GM12878 (cell line): ENCODE measurements around the gene NHLRC4. TPM values are rescaled to one million over a fixed set of nuclear protein-coding genes. Genes with fewer than 3 reads are reported as not detected.

Source experiments
- ATAC-seq: fragments of 200-7000 bp; cut with Tn5 transposase; 3 replicates; pipeline ENCODE4 v1.9.1; 2020; ENCODE audit warnings: mild to moderate bottlenecking, moderate library complexity
- BruUV-seq: library from RNA; stranded (reverse); fragments of 400-500 nt; replicated peaks from 2 replicates; lab custom pipeline; 2021; lab: Mats Ljungman, UMichigan
- CTCF ChIA-PET: fragments of 300-600 bp; sonication (Branson Sonifier 250); formaldehyde crosslinking; extraction: SDS; loops from one replicate; lab custom pipeline; 2021; ENCODE audit warnings: inconsistent platforms; lab: Yijun Ruan, JAX
- POLR2A ChIA-PET: fragments of 350-600 bp; formaldehyde crosslinking; extraction: SDS; loops from one replicate; lab custom pipeline; 2021; ENCODE audit warnings: inconsistent platforms; lab: Charles Lee
- RAD21 ChIA-PET: fragments of 300-600 bp; sonication (Branson Sonifier 250); formaldehyde crosslinking; loops from one replicate; lab custom pipeline; 2023; ENCODE audit warnings: antibody characterized with exemption; ENCODE audit not compliant: unreplicated experiment; lab: Charles Lee
- SMC1A ChIA-PET: fragments of 300-600 bp; sonication (Branson Sonifier 250); formaldehyde crosslinking; loops from one replicate; lab custom pipeline; 2023; ENCODE audit not compliant: unreplicated experiment, uncharacterized antibody; lab: Charles Lee
- DNase-seq: peaks from one replicate; pipeline ENCODE4 v3.0.0-alpha.2; 2011; ENCODE audit warnings: low read depth, low spot score
- FAIRE-seq: peaks from 3 replicates; lab custom pipeline; 2011; peaks lifted over from hg19 to GRCh38; lab: Jason Lieb, UNC
- H2AFZ ChIP-seq: 2 replicates; pipeline ENCODE4 v1.6.0; 2011; ENCODE audit warnings: low read depth, low read length, control low read depth; ENCODE audit not compliant: control insufficient read depth
- H3K27ac ChIP-seq: 2 replicates; pipeline ENCODE4 v1.5.1; 2011; ENCODE audit warnings: control low read depth; ENCODE audit not compliant: control insufficient read depth, insufficient read depth
- H3K27me3 ChIP-seq, 2 experiments: replicated peaks in 1 of 2; 2 replicates each; pipeline versions ENCODE4 v1.6.0 to v1.6.1; 2011; ENCODE audit warnings: low read length in 1 of 2; ENCODE audit not compliant: control insufficient read depth in 2 of 2, insufficient read depth in 2 of 2
- H3K36me3 ChIP-seq, 2 experiments: 2 replicates each; pipeline ENCODE4 v1.5.1; 2011; ENCODE audit warnings: low read length in 1 of 2; ENCODE audit not compliant: control insufficient read depth in 2 of 2, insufficient read depth in 2 of 2
- H3K4me1 ChIP-seq: 2 replicates; pipeline ENCODE4 v1.6.1; 2011; ENCODE audit warnings: mild to moderate bottlenecking, low read length, moderate library complexity, mixed read lengths; ENCODE audit not compliant: control insufficient read depth, insufficient read depth
- H3K4me2 ChIP-seq: 2 replicates; pipeline ENCODE4 v1.6.0; 2011; ENCODE audit warnings: control low read depth; ENCODE audit not compliant: control insufficient read depth, insufficient read depth
- H3K4me3 ChIP-seq: fragments of 200-600 bp; sonication (generic); 2 replicates; pipeline ENCODE4 v1.5.1; 2016
- H3K79me2 ChIP-seq: 2 replicates; pipeline ENCODE4 v1.6.0; 2011; ENCODE audit warnings: low read length; ENCODE audit not compliant: control insufficient read depth, insufficient read depth
- H3K9ac ChIP-seq: 2 replicates; pipeline ENCODE4 v1.8.0; 2011; ENCODE audit warnings: low read length, control low read depth, mixed read lengths; ENCODE audit not compliant: control insufficient read depth, insufficient read depth
- H3K9me3 ChIP-seq: replicated peaks from 3 replicates; pipeline ENCODE4 v1.5.1; 2011; ENCODE audit warnings: mild to moderate bottlenecking, low read length; ENCODE audit not compliant: control insufficient read depth, insufficient read depth
- H4K20me1 ChIP-seq: 2 replicates; pipeline ENCODE4 v1.6.0; 2011; ENCODE audit not compliant: control insufficient read depth, insufficient read depth
- E2F4 ChIP-seq: IDR thresholded peaks from 2 replicates; pipeline ENCODE4 v1.6.1; 2012; ENCODE audit warnings: low read depth, low read length, improper control_type of control experiment
- EZH2 ChIP-seq: IDR thresholded peaks from 2 replicates; pipeline ENCODE4 v1.6.1; 2012; ENCODE audit warnings: low read depth, mild to moderate bottlenecking, control low read depth, inconsistent platforms, low read length, borderline replicate concordance; ENCODE audit not compliant: control insufficient read depth
- FOXM1 ChIP-seq: IDR thresholded peaks from 2 replicates; pipeline ENCODE4 v1.6.1; 2012; ENCODE audit warnings: low read depth, mild to moderate bottlenecking, inconsistent platforms, low read length, moderate library complexity
- GATAD2B ChIP-seq: fragments of 450-650 bp; conservative IDR thresholded peaks from 2 replicates; pipeline ENCODE4 v1.6.1; 2017; ENCODE audit warnings: low read depth, mild to moderate bottlenecking, moderate library complexity
- HCFC1 ChIP-seq: fragments of 150-350 bp; IDR thresholded peaks from 2 replicates; pipeline ENCODE4 v1.6.1; 2014; ENCODE audit warnings: low read length
- MEF2B ChIP-seq: fragments of 450-650 bp; IDR thresholded peaks from 2 replicates; pipeline ENCODE4 v1.6.1; 2018; ENCODE audit warnings: mild to moderate bottlenecking, moderate library complexity; ENCODE audit not compliant: partially characterized antibody, poor library complexity, severe bottlenecking
- PAX5 ChIP-seq: IDR thresholded peaks from 2 replicates; pipeline ENCODE4 v1.6.1; 2011; ENCODE audit warnings: low read depth, low read length, borderline replicate concordance
- PML ChIP-seq: IDR thresholded peaks from 2 replicates; pipeline ENCODE4 v1.6.1; 2012; ENCODE audit warnings: low read length, inconsistent platforms
- RAD51 ChIP-seq: fragments of 450-650 bp; IDR thresholded peaks from 2 replicates; pipeline ENCODE4 v1.6.1; 2016; ENCODE audit warnings: moderate library complexity, mild to moderate bottlenecking, inconsistent platforms
- RELB ChIP-seq: fragments of 450-650 bp; IDR thresholded peaks from 2 replicates; pipeline ENCODE4 v1.6.1; 2017; ENCODE audit warnings: low read depth, mild to moderate bottlenecking, moderate library complexity
- SIX5 ChIP-seq: IDR thresholded peaks from 2 replicates; pipeline ENCODE4 v1.6.1; 2011; ENCODE audit warnings: mild to moderate bottlenecking, low read depth, low read length, moderate library complexity; ENCODE audit not compliant: severe bottlenecking
- TCF12 ChIP-seq: IDR thresholded peaks from 2 replicates; pipeline ENCODE4 v1.6.1; 2011; ENCODE audit warnings: low read depth, mild to moderate bottlenecking, low read length
- USF2 ChIP-seq: IDR thresholded peaks from 2 replicates; pipeline ENCODE4 v1.6.1; 2011; ENCODE audit warnings: low read depth, low read length, improper control_type of control experiment, borderline replicate concordance
- WGBS: methylation state at CpG from one replicate; pipeline ENCODE4 v1.1.6; 2016; ENCODE audit warnings: low lambda C conversion rate; ENCODE audit not compliant: insufficient replicate concordance, insufficient coverage; ENCODE audit errors: missing lambda C conversion rate; 5-methylcytosine and 5-hydroxymethylcytosine counted together
- in situ Hi-C: fragments of 300-500 bp; cut with MboI; formaldehyde crosslinking; loops from 9 replicates; pipeline ENCODE4 v1.14.3; 2018; ENCODE audit warnings: mixed read lengths
- intact Hi-C: fragments of 100-400 bp; cut with micrococcal nuclease; formaldehyde crosslinking; loops from one replicate; pipeline ENCODE4 v1.14.2; 2022; ENCODE audit not compliant: unreplicated experiment
- polyA plus RNA-seq, 11 experiments: library from polyadenylated mRNA; depleted of rRNA in 4 of 11; unstranded in 6 of 11; stranded (reverse) in 5 of 11; fragments of >200 nt; fragmentation: Nextera tagmentation in 4 of 11; fragmentation: Illumina TruSeq in 1 of 11; extraction: Ambion mirVana in 4 of 11; extraction: Trizol in 1 of 11; gene quantifications; 1 replicate in 1 of 11; 2 replicates in 10 of 11; pipeline versions ENCODE4 v1.2.1 to v1.2.3, GENCODE V29; 2011 to 2016; ENCODE audit warnings: inconsistent platforms in 2 of 11, missing spikeins in 2 of 11, low read depth in 1 of 11
- total RNA-seq, 4 experiments: library from RNA; depleted of rRNA in 3 of 4; stranded (reverse); fragments of >200 nt in 3 of 4; fragmentation: Illumina TruSeq in 1 of 4; extraction: Trizol in 1 of 4; gene quantifications; 2 replicates each; pipeline versions ENCODE4 v1.2.1 to v1.2.3, GENCODE V29; 2013 to 2021

Gene NHLRC4
- total and polyA plus RNA-seq, 10 of the 15 experiments (the other 5 are each of a cell fraction or from before 2014, with no cell fraction given) = 0.07 to 1.1 (median 0.57) TPM; not detected in 3

GRCh38 chr16:546909-547770 lies 19.7 kb upstream of the NHLRC4 start:
- in situ Hi-C loops = no loop called here
- no peak for TF ChIP-seq RAD51
- no peak for TF ChIP-seq MEF2B
- TF ChIP-seq FOXM1 = no peak
- Histone ChIP-seq H3K27ac (no peak overlapping the region), H3K4me1 (no peaks in the 10 kb centered on the region), H3K4me3 (no peak overlapping the region), H3K4me2 (no peak overlapping the region), H3K9ac (no peak overlapping the region), H2AFZ (no peak overlapping the region), H3K27me3 (no peaks in the 10 kb centered on the region), H3K36me3 (peaks cover 0 to 16% of the 10 kb centered on the region in 2 experiments; a peak in 2 of 4 replicates), H3K79me2 (no peaks in the 10 kb centered on the region), H3K9me3 (no peaks in the 10 kb centered on the region), H4K20me1 (no peaks in the 10 kb centered on the region)
- intact Hi-C loops = no loop called here
- RAD21 ChIA-PET = no interaction called here
- 97% methylated on average over 56 of the region's 60 CpGs for WGBS
- ATAC-seq (no peak), DNase-seq (no peak), FAIRE-seq (no peak)
- CTCF ChIA-PET = no interaction called here
- SMC1A ChIA-PET = no interaction called here
- BruUV-seq = no TSS peak
- POLR2A ChIA-PET = no interaction called here

GRCh38 chr16:548586-548985 lies 18.2 kb upstream of the NHLRC4 start:
- intact Hi-C loops = no loop called here
- H3K79me2 ChIP-seq = no peaks in the 10 kb centered on the region
- no peaks in the 10 kb centered on the region for H3K9me3 ChIP-seq
- no peaks in the 10 kb centered on the region for H3K27me3 ChIP-seq
- H4K20me1 ChIP-seq = no peaks in the 10 kb centered on the region
- WGBS = 96% methylated on average over 21 of the region's 21 CpGs
- SMC1A ChIA-PET = no interaction called here
- in situ Hi-C loops = no loop called here
- H3K27ac ChIP-seq = no peak overlapping the region
- ATAC-seq (no peak), DNase-seq (no peak), FAIRE-seq (no peak)
- H3K4me3 ChIP-seq = no peak overlapping the region
- POLR2A ChIA-PET = no interaction called here
- no peak overlapping the region for H3K4me2 ChIP-seq
- H3K4me1 ChIP-seq = no peaks in the 10 kb centered on the region
- no TSS peak for BruUV-seq
- peaks cover 0 to 21% of the 10 kb centered on the region in 2 experiments; a peak in 2 of 4 replicates for H3K36me3 ChIP-seq
- no peak overlapping the region for H2AFZ ChIP-seq
- CTCF ChIA-PET = no interaction called here
- no peak overlapping the region for H3K9ac ChIP-seq
- RAD21 ChIA-PET = no interaction called here
- TF ChIP-seq PML (no peak), E2F4 (no peak), USF2 (no peak), EZH2 (no peak), GATAD2B (no peak), TCF12 (no peak), PAX5 (no peak), RELB (no peak), SIX5 (no peak), HCFC1 (no peak)
